KMS-11 (cell line): ENCODE results near the gene FAM3A.

ENCODE experiments used
- H2AFZ ChIP-seq: fragments of 200-600 bp; sonication (generic); 2 replicates; pipeline ENCODE4 v1.6.1; 2016; ENCODE audit warnings: antibody characterized with exemption, mixed run types, low read depth
- H3K27ac ChIP-seq: fragments of 200-600 bp; sonication (generic); 2 replicates; pipeline ENCODE4 v1.6.1; 2016; ENCODE audit warnings: mild to moderate bottlenecking, mixed run types
- H3K27me3 ChIP-seq: fragments of 200-600 bp; sonication (generic); 2 replicates; pipeline ENCODE4 v1.6.1; 2017; ENCODE audit warnings: mild to moderate bottlenecking, low read depth, mixed run types, moderate library complexity; ENCODE audit not compliant: insufficient read depth
- H3K36me3 ChIP-seq: fragments of 200-600 bp; sonication (generic); 2 replicates; pipeline ENCODE4 v1.6.1; 2017; ENCODE audit warnings: mild to moderate bottlenecking, mixed run types; ENCODE audit not compliant: insufficient read depth
- H3K4me1 ChIP-seq: fragments of 200-600 bp; sonication (generic); 2 replicates; pipeline ENCODE4 v1.6.1; 2016; ENCODE audit warnings: mild to moderate bottlenecking, low read depth, mixed run types; ENCODE audit not compliant: poor library complexity, severe bottlenecking
- H3K4me2 ChIP-seq: fragments of 200-600 bp; sonication (generic); 2 replicates; pipeline ENCODE4 v1.7.0; 2016; ENCODE audit warnings: mild to moderate bottlenecking, mixed run types
- H3K4me3 ChIP-seq: fragments of 200-600 bp; sonication (generic); IDR thresholded peaks from 2 replicates; pipeline ENCODE4 v1.6.1; 2017; ENCODE audit warnings: low read depth, low read length, mixed read lengths; ENCODE audit not compliant: insufficient read depth
- H3K79me2 ChIP-seq: fragments of 200-600 bp; sonication (generic); 2 replicates; pipeline ENCODE4 v1.6.1; 2016; ENCODE audit warnings: low read depth, mixed run types; ENCODE audit not compliant: insufficient read depth
- H3K9ac ChIP-seq: fragments of 200-600 bp; sonication (generic); 2 replicates; pipeline ENCODE4 v1.6.1; 2016; ENCODE audit warnings: mild to moderate bottlenecking, mixed run types
- H4K20me1 ChIP-seq: fragments of 200-600 bp; sonication (generic); 2 replicates; pipeline ENCODE4 v1.6.1; 2016; ENCODE audit warnings: mild to moderate bottlenecking, mixed run types; ENCODE audit not compliant: insufficient read depth
- TF ChIP-seq, protein P1 (sequence below): fragments of 200-600 bp; sonication (generic); conservative IDR thresholded peaks from 2 replicates; pipeline ENCODE4 v1.6.1; 2017; ENCODE audit warnings: low read depth, mild to moderate bottlenecking, antibody characterized with exemption, low read length, moderate library complexity, mixed read lengths

Gene FAM3A

DNA sequence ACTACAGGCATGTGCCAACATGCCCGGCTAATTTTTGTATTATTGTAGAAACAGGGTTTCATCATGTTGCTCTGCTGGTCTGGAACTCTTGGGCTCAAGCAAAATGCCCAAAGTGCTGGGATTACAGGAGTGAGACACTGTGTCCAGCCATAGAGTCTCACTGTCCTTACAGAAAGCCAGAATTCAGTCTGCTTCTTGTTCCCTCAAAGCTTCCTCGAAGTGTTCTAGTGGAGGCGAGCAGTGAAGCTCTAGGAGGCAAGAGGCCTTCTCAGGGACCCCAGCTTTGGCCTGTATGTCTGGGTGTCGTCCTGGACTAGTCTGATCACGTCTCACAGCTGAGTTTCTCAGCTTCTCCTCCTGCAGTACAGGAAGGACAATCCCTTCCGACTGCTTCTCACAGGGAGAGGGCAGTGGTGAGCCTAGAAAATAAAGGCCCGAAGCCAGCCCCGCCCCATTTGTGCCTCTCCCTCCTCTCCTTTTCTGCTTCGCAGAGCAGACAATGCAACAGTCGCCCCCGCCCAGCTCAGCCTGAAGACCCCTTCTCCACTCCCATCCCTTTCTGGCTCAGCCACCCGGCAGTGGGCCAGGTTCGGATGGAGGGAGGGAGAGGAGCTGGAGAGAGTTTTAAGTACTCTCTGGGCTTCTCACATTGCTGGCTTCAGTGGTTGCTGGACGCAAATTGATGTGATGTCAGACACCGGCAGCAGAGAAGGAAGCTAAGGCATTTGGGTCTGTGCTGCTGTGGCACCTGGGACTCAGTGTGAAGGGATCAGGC, 11.1 kb upstream of the FAM3A start:
- TF ChIP-seq, protein P1, sequence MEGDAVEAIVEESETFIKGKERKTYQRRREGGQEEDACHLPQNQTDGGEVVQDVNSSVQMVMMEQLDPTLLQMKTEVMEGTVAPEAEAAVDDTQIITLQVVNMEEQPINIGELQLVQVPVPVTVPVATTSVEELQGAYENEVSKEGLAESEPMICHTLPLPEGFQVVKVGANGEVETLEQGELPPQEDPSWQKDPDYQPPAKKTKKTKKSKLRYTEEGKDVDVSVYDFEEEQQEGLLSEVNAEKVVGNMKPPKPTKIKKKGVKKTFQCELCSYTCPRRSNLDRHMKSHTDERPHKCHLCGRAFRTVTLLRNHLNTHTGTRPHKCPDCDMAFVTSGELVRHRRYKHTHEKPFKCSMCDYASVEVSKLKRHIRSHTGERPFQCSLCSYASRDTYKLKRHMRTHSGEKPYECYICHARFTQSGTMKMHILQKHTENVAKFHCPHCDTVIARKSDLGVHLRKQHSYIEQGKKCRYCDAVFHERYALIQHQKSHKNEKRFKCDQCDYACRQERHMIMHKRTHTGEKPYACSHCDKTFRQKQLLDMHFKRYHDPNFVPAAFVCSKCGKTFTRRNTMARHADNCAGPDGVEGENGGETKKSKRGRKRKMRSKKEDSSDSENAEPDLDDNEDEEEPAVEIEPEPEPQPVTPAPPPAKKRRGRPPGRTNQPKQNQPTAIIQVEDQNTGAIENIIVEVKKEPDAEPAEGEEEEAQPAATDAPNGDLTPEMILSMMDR, result peak; percentile 35; the same call in 1 of the 2 replicates
- Histone ChIP-seq H3K79me2 (no peaks in the 10 kb centered on the region), H2AFZ (peak overlapping the region; percentile 56; the same call in 1 of the 2 replicates), H3K4me3 (no peak overlapping the region), H3K9ac (no peak overlapping the region), H3K27me3 (no peaks in the 10 kb centered on the region), H3K27ac (peak overlapping the region; percentile 32; the same call in 1 of the 2 replicates), H3K4me1 (peaks cover 11% of the 10 kb centered on the region), H4K20me1 (no peaks in the 10 kb centered on the region), H3K4me2 (peak overlapping the region; percentile 76), H3K36me3 (no peaks in the 10 kb centered on the region)

DNA sequence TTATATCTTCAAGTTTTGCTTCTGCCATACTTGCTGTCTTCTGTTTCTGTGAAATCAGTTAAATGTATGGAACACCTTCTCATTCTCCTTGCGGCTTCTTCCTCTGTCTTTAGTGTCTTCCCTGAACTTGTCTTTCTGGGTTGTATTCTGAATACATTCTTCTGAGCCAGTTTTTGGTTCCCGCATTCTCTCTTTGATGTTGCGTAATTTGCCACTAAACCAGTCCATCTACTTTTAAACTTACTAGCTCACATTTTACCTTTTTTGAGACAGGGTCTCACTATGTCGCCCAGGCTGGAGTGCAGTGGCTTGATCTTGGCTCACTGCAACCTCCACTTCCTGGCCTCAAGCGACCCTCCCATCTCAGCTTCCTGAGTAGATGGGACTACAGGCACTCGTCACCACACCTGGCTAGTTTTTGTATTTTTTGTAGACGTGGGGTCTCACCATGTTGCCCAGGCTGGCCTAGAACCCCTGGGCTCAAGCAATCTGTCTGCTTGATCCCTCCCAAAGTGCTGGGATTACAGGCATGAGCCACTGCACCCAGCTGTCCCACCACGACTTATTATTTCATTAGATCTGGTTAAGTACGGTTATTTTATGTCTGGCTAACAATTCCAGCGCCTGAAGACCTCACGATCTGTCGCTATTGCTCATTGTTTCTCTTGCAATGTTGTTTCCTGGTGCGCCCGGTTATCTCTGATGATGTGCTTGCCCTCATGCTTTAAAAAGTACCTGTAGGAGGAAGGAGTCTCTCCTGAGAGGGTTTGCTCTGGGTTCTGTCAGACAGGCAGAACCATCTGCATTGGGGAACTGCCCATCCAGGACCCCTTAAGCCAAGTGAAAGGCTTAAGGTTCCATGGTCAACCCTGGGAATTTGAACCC, 9.8 kb upstream of the FAM3A start:
- Histone ChIP-seq H4K20me1 (no peaks in the 10 kb centered on the region), H3K4me1 (peaks cover 11% of the 10 kb centered on the region), H3K9ac (no peak overlapping the region), H3K4me2 (no peak overlapping the region), H3K36me3 (no peaks in the 10 kb centered on the region), H3K79me2 (no peaks in the 10 kb centered on the region), H3K27me3 (no peaks in the 10 kb centered on the region), H3K27ac (no peak overlapping the region), H2AFZ (no peak overlapping the region), H3K4me3 (no peak overlapping the region)
- TF ChIP-seq, protein P1, result no peak

DNA sequence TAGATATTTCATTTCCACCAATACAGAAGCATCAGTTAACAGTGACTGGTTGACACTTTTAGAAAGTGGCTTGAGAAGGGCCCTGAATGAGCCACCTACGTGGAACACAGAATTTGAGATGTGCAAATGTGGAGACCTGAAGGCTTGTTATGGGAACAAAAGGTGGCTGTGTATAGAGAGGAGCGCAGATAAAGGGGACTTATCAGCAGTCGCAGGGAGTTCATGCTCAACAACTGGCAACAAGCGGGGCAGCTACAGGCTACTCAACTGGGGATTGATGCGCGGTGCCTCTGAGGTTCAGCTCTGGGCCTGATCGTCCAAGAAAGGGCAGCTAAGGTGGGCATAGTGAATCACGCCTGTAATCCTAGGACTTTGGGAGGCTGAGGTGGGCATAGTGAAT, 3.4 kb upstream of the FAM3A start:
- Histone ChIP-seq H3K27ac (no peak overlapping the region), H3K27me3 (no peaks in the 10 kb centered on the region), H3K4me1 (peaks cover 10% of the 10 kb centered on the region), H3K4me2 (no peak overlapping the region), H3K9ac (no peak overlapping the region), H3K79me2 (no peaks in the 10 kb centered on the region), H2AFZ (no peak overlapping the region), H3K4me3 (no peak overlapping the region), H3K36me3 (no peaks in the 10 kb centered on the region), H4K20me1 (no peaks in the 10 kb centered on the region)
- TF ChIP-seq, protein P1, result no peak

DNA sequence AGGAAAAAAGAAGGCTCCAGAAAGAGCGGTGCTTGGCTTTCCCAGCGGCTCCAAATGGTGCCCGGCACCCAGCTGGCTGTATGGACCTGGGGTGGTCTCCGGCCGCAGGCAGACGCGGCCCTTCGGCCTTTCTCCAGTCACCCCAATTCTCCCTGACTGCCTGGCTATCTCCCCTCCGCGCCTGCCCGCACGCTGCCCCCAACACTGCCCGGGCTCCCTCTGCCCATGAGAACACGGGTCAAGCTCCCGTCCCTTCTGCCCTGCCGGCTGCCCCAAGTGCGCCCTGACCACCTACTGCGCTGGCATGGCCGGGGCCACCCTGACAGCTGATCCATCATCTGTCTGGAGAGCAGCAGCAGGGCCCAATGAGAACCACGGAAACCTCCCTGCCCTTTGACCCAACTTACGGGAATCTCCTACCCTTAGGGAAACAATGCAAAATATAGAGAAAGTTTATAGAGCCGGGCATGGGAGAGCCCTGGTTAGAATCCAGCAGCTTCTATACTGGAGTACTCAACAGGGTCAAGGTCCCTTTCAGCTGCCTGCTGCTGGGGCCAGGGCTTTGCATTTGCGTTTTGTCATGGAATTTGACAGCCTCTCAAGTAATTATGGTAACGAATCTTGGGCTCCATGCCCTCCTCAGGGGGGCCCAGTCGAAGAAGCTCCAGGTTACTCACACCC, 1.2 kb upstream of the FAM3A start:
- TF ChIP-seq, protein P1, result no peak
- no peak overlapping the region for H3K9ac ChIP-seq
- no peaks in the 10 kb centered on the region for H3K36me3 ChIP-seq
- no peaks in the 10 kb centered on the region for H4K20me1 ChIP-seq
- no peak overlapping the region; the same call in 1 of the 2 replicates for H3K4me2 ChIP-seq
- H3K79me2 ChIP-seq, result no peaks in the 10 kb centered on the region
- H2AFZ ChIP-seq, result no peak overlapping the region; the same call in 1 of the 2 replicates
- no peaks in the 10 kb centered on the region for H3K27me3 ChIP-seq
- H3K27ac ChIP-seq, result no peak overlapping the region
- peaks cover 10% of the 10 kb centered on the region for H3K4me1 ChIP-seq
- H3K4me3 ChIP-seq, result no peak overlapping the region
